B cell (primary cell): ENCODE data around the gene CA5A. TPM values are rescaled to one million over a fixed set of nuclear protein-coding genes. Genes with fewer than 3 reads are reported as not detected.
"Not testable (repeated sequence)": the region's sequence is repeated elsewhere in the genome, so short reads cannot be mapped to it uniquely, and the experiment has no call there.

Experiments
- ATAC-seq: fragments of 200-7000 bp; cut with Tn5 transposase; one replicate; pipeline ENCODE4 v1.10.0; 2021; ENCODE audit warnings: low read depth, mild to moderate bottlenecking, moderate number of reproducible peaks, moderate library complexity
- CTCF ChIA-PET: fragments of 350-600 bp; sonication (Branson Sonifier 250); formaldehyde crosslinking; loops from one replicate; lab custom pipeline; 2021; ENCODE audit warnings: antibody characterized with exemption, inconsistent platforms; lab: Charles Lee
- POLR2A ChIA-PET: fragments of 350-600 bp; sonication (Branson Sonifier 250); formaldehyde crosslinking; loops from one replicate; lab custom pipeline; 2021; ENCODE audit warnings: antibody characterized with exemption; lab: Charles Lee
- DNase-seq: peaks from one replicate; pipeline ENCODE4 v3.0.0; 2013
- H2AFZ ChIP-seq: 2 replicates; pipeline ENCODE4 v1.6.1; 2012; ENCODE audit warnings: mild to moderate bottlenecking, low read depth, low read length; ENCODE audit not compliant: insufficient read depth, poor library complexity, severe bottlenecking
- H3K27ac ChIP-seq, 2 donors: 1 replicate in 1 of 2; 2 replicates in 1 of 2; pipeline ENCODE4 v1.5.1; 2012 to 2013; ENCODE audit warnings: low read length in 2 of 2, mild to moderate bottlenecking in 2 of 2, moderate library complexity in 1 of 2
- H3K27me3 ChIP-seq, 4 experiments: fragments of 200-600 bp in 1 of 4; sonication (generic) in 1 of 4; replicated peaks in 1 of 4; 1 replicate in 2 of 4; 2 replicates in 2 of 4; pipeline versions ENCODE4 v1.6.1 to v1.7.0; 2013 to 2016; ENCODE audit warnings: low read length in 3 of 4, mild to moderate bottlenecking in 2 of 4, mixed read lengths in 1 of 4, moderate library complexity in 1 of 4; ENCODE audit not compliant: insufficient read depth in 4 of 4, control insufficient read depth in 3 of 4; ENCODE audit errors: control extremely low read depth in 1 of 4
- H3K36me3 ChIP-seq, 2 experiments: replicated peaks in 1 of 2; 1 replicate in 1 of 2; 2 replicates in 1 of 2; pipeline versions ENCODE4 v1.6.1 to v1.7.1; 2013; ENCODE audit warnings: low read length in 1 of 2; ENCODE audit not compliant: insufficient read depth in 2 of 2, control insufficient read depth in 1 of 2; ENCODE audit errors: control extremely low read depth in 1 of 2, extremely low read depth in 1 of 2
- H3K4me1 ChIP-seq, 2 donors: fragments of 200-600 bp in 1 of 2; sonication (generic) in 1 of 2; 1 replicate in 1 of 2; 2 replicates in 1 of 2; pipeline versions ENCODE4 v1.5.1 to v1.6.1; 2013 to 2017; ENCODE audit warnings: low read length in 2 of 2; ENCODE audit not compliant: control insufficient read depth in 2 of 2, insufficient read depth in 2 of 2
- H3K4me2 ChIP-seq: replicated peaks from 2 replicates; pipeline ENCODE3; 2012; ENCODE audit warnings: mild to moderate bottlenecking, low read depth, low read length; ENCODE audit not compliant: poor library complexity, severe bottlenecking
- H3K4me3 ChIP-seq, 5 experiments: fragments of 200-600 bp in 1 of 5; sonication (generic) in 1 of 5; 1 replicate in 3 of 5; 2 replicates in 2 of 5; pipeline versions ENCODE4 v1.5.1 to v1.7.0; 2011 to 2016; ENCODE audit warnings: low read length in 4 of 5, mild to moderate bottlenecking in 4 of 5, low read depth in 2 of 5, control low read depth in 1 of 5, moderate library complexity in 1 of 5; ENCODE audit not compliant: insufficient read depth in 1 of 5; ENCODE audit errors: control extremely low read depth in 1 of 5, extremely low read depth in 1 of 5
- H3K79me2 ChIP-seq: fragments of 200-600 bp; sonication (generic); one replicate; pipeline ENCODE4 v1.6.0; 2016; ENCODE audit warnings: low read length; ENCODE audit not compliant: control insufficient read depth, insufficient read depth
- H3K9ac ChIP-seq: fragments of 200-600 bp; sonication (generic); 2 replicates; pipeline ENCODE4 v1.6.1; 2017; ENCODE audit warnings: mild to moderate bottlenecking, low read length, moderate library complexity
- H3K9me3 ChIP-seq, 3 donors: one replicate each; pipeline versions ENCODE4 v1.6.1 to v1.7.1; 2013; ENCODE audit warnings: low read length in 2 of 3; ENCODE audit not compliant: control insufficient read depth in 2 of 3, insufficient read depth in 1 of 3; ENCODE audit errors: control extremely low read depth in 1 of 3
- H4K20me1 ChIP-seq: 2 replicates; pipeline ENCODE4 v1.6.0; 2012; ENCODE audit warnings: mild to moderate bottlenecking, low read length; ENCODE audit not compliant: insufficient read depth, control insufficient read depth, poor library complexity, severe bottlenecking
- H3K27ac Mint-ChIP-seq: one replicate; pipeline ENCODE4 v1.8.0; 2021; ENCODE audit warnings: mixed read lengths
- H3K27me3 Mint-ChIP-seq: one replicate; pipeline ENCODE4 v1.8.0; 2021; ENCODE audit warnings: mixed read lengths
- H3K4me1 Mint-ChIP-seq: one replicate; pipeline ENCODE4 v1.8.0; 2021; ENCODE audit warnings: mixed read lengths
- H3K4me3 Mint-ChIP-seq: one replicate; pipeline ENCODE4 v1.8.0; 2021; ENCODE audit warnings: mixed read lengths
- H3K9me3 Mint-ChIP-seq: one replicate; pipeline ENCODE4 v1.8.0; 2022; ENCODE audit warnings: mixed read lengths; ENCODE audit not compliant: insufficient read depth
- WGBS: methylation state at CpG from one replicate; pipeline ENCODE4 v1.1.5; 2013; ENCODE audit warnings: missing lambda C conversion rate; ENCODE audit not compliant: insufficient coverage; 5-methylcytosine and 5-hydroxymethylcytosine counted together
- intact Hi-C: fragments of 100-400 bp; cut with micrococcal nuclease; formaldehyde crosslinking; loops from one replicate; pipeline ENCODE4 v1.10.0; 2022
- polyA plus RNA-seq: library from polyadenylated mRNA; depleted of rRNA; stranded (reverse); fragments of >200 nt; gene quantifications from 2 replicates; pipeline ENCODE4 v1.2.3, GENCODE V29; 2012
- total RNA-seq, 2 donors: library from RNA; stranded (reverse); fragments of 120-200 nt in 1 of 2; gene quantifications; 1 replicate in 1 of 2; 2 replicates in 1 of 2; pipeline versions ENCODE4 v1.2.3 to v1.2.4, GENCODE V29; 2013 to 2022

Gene CA5A
- total and polyA plus RNA-seq, 2 donors (not counting 1 experiment from before 2014, with no cell fraction given): 0.27 TPM; not detected in 1

DNA sequence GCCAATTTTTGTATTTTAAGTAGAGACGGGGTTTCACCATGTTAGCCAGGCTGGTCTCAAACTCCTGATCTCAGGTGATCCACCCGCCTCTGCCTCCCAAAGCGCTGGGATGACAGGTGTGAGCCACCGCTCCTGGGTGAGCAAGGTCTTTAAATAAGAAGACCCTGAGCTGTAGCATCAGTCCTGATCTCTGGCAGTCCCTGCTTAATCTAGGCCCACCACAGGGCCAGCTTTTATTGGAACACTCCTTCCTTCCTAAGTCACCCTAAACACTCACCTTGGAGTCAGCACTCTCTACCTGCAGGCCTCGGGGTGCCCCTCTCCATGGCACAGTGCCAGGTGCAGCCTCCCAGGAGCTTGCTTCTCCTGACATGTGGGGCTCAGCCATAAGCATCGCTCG is 30.8 kb downstream of the CA5A start:
- H2AFZ ChIP-seq, H3K4me3 Mint-ChIP-seq, H3K4me2 ChIP-seq, H3K27me3 Mint-ChIP-seq, H3K79me2 ChIP-seq, H3K27ac Mint-ChIP-seq, DNase-seq, intact Hi-C loops, POLR2A ChIA-PET, H3K27me3 ChIP-seq, H3K4me3 ChIP-seq, H3K9me3 ChIP-seq, H3K27ac ChIP-seq, H3K4me1 ChIP-seq, H3K36me3 ChIP-seq, H3K9ac ChIP-seq, H4K20me1 ChIP-seq, H3K4me1 Mint-ChIP-seq, ATAC-seq, H3K9me3 Mint-ChIP-seq: not testable (repeated sequence)
- CTCF ChIA-PET: interaction anchor here (0.6 to 2.4 kb wide), 5 partner anchors 17 to 735 kb away, joined by 3 to 17 read pairs (median 5); no protein-coding TSS in a partner anchor
- WGBS: 92% methylated on average over 7 of the region's 7 CpGs

DNA sequence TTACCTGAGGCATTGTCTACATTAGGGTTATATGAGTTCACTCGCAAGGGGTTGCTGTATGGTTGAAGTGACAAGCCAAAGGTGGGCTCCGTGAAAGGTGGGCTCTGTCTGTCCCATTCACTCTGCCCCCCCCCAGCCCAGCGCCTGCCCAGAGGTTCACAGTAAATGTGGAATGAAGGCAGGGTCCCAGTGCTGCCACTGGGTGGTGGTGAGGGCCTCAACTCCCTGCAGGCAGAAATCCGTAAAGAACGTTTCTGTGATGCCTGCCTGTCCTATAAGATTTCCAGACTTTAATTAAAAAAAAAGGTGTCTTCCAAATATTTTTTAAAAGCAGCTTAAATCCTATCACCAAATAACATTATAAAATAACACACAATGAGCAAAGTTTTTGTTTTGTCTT is 31.4 kb downstream of the CA5A start:
- H3K9ac ChIP-seq, POLR2A ChIA-PET, ATAC-seq, H3K79me2 ChIP-seq, H3K27ac ChIP-seq, H3K4me1 Mint-ChIP-seq, H3K4me1 ChIP-seq, H3K9me3 ChIP-seq, H2AFZ ChIP-seq, H3K4me3 ChIP-seq, H3K4me2 ChIP-seq, H3K4me3 Mint-ChIP-seq, H4K20me1 ChIP-seq, H3K27ac Mint-ChIP-seq, intact Hi-C loops, H3K9me3 Mint-ChIP-seq, H3K27me3 ChIP-seq, H3K36me3 ChIP-seq, DNase-seq: not testable (repeated sequence)
- CTCF ChIA-PET: interaction anchor here (0.9 to 2.4 kb wide), 3 partner anchors 30 to 533 kb away, joined by 3 to 17 read pairs (median 3); no protein-coding TSS in a partner anchor
- 82% methylated on average over 2 of the region's 5 CpGs for WGBS
- peaks cover 12% of the 10 kb centered on the region for H3K27me3 Mint-ChIP-seq

DNA sequence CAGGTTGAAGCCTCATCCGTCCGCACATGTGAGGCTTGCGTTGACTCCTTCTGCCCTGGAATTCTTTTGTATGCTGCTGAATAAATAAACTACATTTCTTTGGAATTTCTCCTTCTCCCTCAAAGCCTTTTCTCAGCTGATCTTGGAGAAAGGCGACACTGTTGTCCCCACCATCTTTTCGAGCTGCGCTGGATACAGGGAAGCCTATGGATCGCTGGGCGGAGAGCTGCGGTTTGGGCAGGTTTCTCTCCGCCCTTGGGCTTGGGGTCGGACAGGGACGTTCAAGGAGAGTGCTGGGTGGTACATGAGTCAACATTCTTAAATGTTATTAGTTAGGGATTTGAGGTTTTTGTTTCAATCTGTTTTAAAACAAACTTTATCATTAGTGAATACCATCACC is 35.8 kb downstream of the CA5A start:
- peaks cover 23% of the 10 kb centered on the region for H3K27me3 Mint-ChIP-seq
- ATAC-seq, H2AFZ ChIP-seq, H3K9me3 Mint-ChIP-seq, H3K4me2 ChIP-seq, H3K27me3 ChIP-seq, H3K4me3 ChIP-seq, H3K9me3 ChIP-seq, H3K4me1 ChIP-seq, H4K20me1 ChIP-seq, H3K27ac ChIP-seq, intact Hi-C loops, H3K27ac Mint-ChIP-seq, H3K36me3 ChIP-seq, DNase-seq, POLR2A ChIA-PET, H3K4me3 Mint-ChIP-seq, H3K9ac ChIP-seq, H3K79me2 ChIP-seq, H3K4me1 Mint-ChIP-seq: not testable (repeated sequence)
- CTCF ChIA-PET: interaction anchor here (0.9 kb wide), 1 partner anchor 121 kb away, joined by 3 read pairs; no protein-coding TSS in a partner anchor
- 95% methylated on average over 5 of the region's 12 CpGs for WGBS
